Neutrophil (primary cell): ENCODE measurements around the gene JARID2.

ENCODE experiments used
- H3K27ac ChIP-seq: fragments of 200-600 bp; sonication (generic); 2 replicates; pipeline ENCODE4 v1.5.1; 2016; ENCODE audit warnings: mild to moderate bottlenecking, moderate library complexity
- H3K27me3 ChIP-seq: fragments of 200-600 bp; sonication (generic); 2 replicates; pipeline ENCODE4 v1.6.0; 2016; ENCODE audit warnings: mild to moderate bottlenecking
- H3K36me3 ChIP-seq: fragments of 200-600 bp; sonication (generic); 2 replicates; pipeline ENCODE4 v1.5.1; 2017
- H3K4me1 ChIP-seq, 2 experiments: fragments of 200-600 bp in 1 of 2; sonication (generic) in 1 of 2; 1 replicate in 1 of 2; 2 replicates in 1 of 2; pipeline versions ENCODE4 v1.5.1 to v1.6.1; 2013 to 2016; ENCODE audit warnings: low read depth in 1 of 2, low read length in 1 of 2, mild to moderate bottlenecking in 1 of 2, moderate library complexity in 1 of 2; ENCODE audit not compliant: control insufficient read depth in 1 of 2, insufficient read depth in 1 of 2
- H3K4me3 ChIP-seq, 2 experiments: fragments of 200-600 bp in 1 of 2; sonication (generic) in 1 of 2; 1 replicate in 1 of 2; 2 replicates in 1 of 2; pipeline ENCODE4 v1.5.1; 2013 to 2016; ENCODE audit warnings: low read depth in 1 of 2, low read length in 1 of 2, mild to moderate bottlenecking in 1 of 2, moderate library complexity in 1 of 2
- H3K9me3 ChIP-seq: fragments of 200-600 bp; sonication (generic); 2 replicates; pipeline ENCODE4 v1.5.1; 2016
- CTCF ChIP-seq: fragments of 200-600 bp; sonication (generic); IDR thresholded peaks from 2 replicates; pipeline ENCODE4 v1.5.1; 2016; ENCODE audit warnings: antibody characterized with exemption

The JARID2 gene

GRCh38 chr6:15341311-15342001 lies 95.6 kb downstream of the JARID2 start:
- Histone ChIP-seq H3K27ac (peak overlapping the region; percentile 60), H3K4me1 (peaks cover 58 to 76% of the 10 kb centered on the region in 2 experiments), H3K4me3 (no peak overlapping the region)

GRCh38 chr6:15342114-15342513 lies 96.2 kb downstream of the JARID2 start:
- no peaks in the 10 kb centered on the region for H3K27me3 ChIP-seq
- peaks cover 54 to 74% of the 10 kb centered on the region in 2 experiments for H3K4me1 ChIP-seq
- no peak overlapping the region for H3K27ac ChIP-seq
- no peaks in the 10 kb centered on the region for H3K9me3 ChIP-seq
- TF ChIP-seq CTCF = no peak
- H3K36me3 ChIP-seq = no peaks in the 10 kb centered on the region
- H3K4me3 ChIP-seq = no peak overlapping the region

More at GRCh38 chr6:15341311-15342001, 95.6 kb downstream of the JARID2 start:
- Histone ChIP-seq H3K36me3 (no peaks in the 10 kb centered on the region), H3K27me3 (no peaks in the 10 kb centered on the region), H3K9me3 (no peaks in the 10 kb centered on the region)
- TF ChIP-seq CTCF = no peak

- H3K9me3 ChIP-seq = no peaks in the 10 kb centered on the region
- no peak overlapping the region for H3K4me3 ChIP-seq
- peaks cover 47 to 71% of the 10 kb centered on the region in 2 experiments for H3K4me1 ChIP-seq
- TF ChIP-seq CTCF = no peak
- H3K36me3 ChIP-seq = no peaks in the 10 kb centered on the region
- H3K27ac ChIP-seq = peak overlapping the region; percentile 18
- H3K27me3 ChIP-seq = no peaks in the 10 kb centered on the region
Measured at GRCh38 chr6:15343490-15344191, 97.8 kb downstream of the JARID2 start.

DNA sequence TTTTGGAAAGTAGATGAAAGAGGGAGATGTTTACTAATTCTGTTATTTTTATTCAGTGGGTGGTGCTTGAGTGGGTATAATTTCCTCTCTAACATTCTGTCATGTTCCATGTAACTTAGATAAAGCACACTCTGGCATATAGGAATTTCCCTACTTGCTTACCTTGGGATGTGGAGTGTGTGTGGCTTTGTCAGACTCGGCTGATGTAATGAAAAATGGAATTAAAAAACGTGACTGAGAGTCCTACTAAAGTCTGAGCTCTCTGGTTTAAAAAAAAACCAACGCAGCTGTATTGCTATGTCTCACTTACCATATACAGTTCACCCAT lies 98.3 kb downstream of the JARID2 start:
- TF ChIP-seq CTCF = no peak
- Histone ChIP-seq H3K27me3 (no peaks in the 10 kb centered on the region), H3K4me1 (peaks cover 42 to 66% of the 10 kb centered on the region in 2 experiments), H3K36me3 (no peaks in the 10 kb centered on the region), H3K27ac (no peak overlapping the region), H3K9me3 (no peaks in the 10 kb centered on the region), H3K4me3 (no peak overlapping the region)

DNA sequence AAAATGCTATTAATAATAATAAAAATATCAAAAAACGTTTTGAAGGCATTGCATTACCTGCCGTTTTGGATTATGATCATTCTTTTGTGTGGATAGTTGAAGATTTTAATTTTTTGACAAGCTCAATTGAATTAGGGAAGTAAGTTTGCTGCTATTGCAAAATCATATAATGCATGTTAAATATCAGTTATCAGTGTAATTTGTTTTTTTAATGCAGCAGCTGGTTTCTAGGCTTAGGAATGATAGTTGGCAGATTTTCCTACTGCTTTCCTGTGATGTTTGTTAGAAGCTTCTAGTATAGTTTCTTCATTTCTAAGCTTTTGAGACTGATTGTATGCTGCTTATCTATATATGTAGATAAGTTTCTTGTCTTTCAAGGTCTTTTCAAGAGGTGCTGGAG lies 99.0 kb downstream of the JARID2 start:
- no peak for TF ChIP-seq CTCF
- peaks cover 40 to 59% of the 10 kb centered on the region in 2 experiments for H3K4me1 ChIP-seq
- no peaks in the 10 kb centered on the region for H3K9me3 ChIP-seq

More for the DNA sequence above, 99.0 kb downstream of the JARID2 start:
- Histone ChIP-seq H3K27me3 (no peaks in the 10 kb centered on the region), H3K36me3 (no peaks in the 10 kb centered on the region), H3K4me3 (no peak overlapping the region), H3K27ac (no peak overlapping the region)
